ENCODE data around the gene LRCH1. TPM values are rescaled to one million over a fixed set of nuclear protein-coding genes. Genes with fewer than 3 reads are reported as not detected.
A peak's percentile ranks its signal among the peaks of the same experiment; 100 is the strongest.

Gene LRCH1
- total RNA-seq, 3 donors from 2014 or later = 17.0 to 40.4 (median 24.6) TPM

GRCh38 chr13:46663206-46664037 is 110.5 kb downstream of the LRCH1 start:
- Histone ChIP-seq H3K4me3 (no peak overlapping the region), H3K4me1 (peaks cover 0 to 18% of the 10 kb centered on the region in 2 donors), H3K9me3 (no peaks in the 10 kb centered on the region), H3K27ac (peak overlapping the region; percentile 60 to 66), H3K27me3 (no peaks in the 10 kb centered on the region), H3K36me3 (no peaks in the 10 kb centered on the region)
- intact Hi-C loops (cut with DNase I; ENCODE audit: low total_unique reads) = no loop called here
- DNase-seq (ENCODE audit: low spot score in 2 of 2) = no peak
- TF ChIP-seq POLR2A (IDR thresholded peaks at IDR 0.05) = no peak
- TF ChIP-seq POLR2AphosphoS5 (IDR thresholded peaks at IDR 0.05) = no peak
- no peak for TF ChIP-seq CTCF (IDR thresholded peaks at IDR 0.05)

- peaks cover 0 to 18% of the 10 kb centered on the region in 2 donors for H3K4me1 ChIP-seq
- H3K27me3 ChIP-seq = no peaks in the 10 kb centered on the region
- peak overlapping the region; percentile 60 to 66 for H3K27ac ChIP-seq
- intact Hi-C loops (cut with DNase I; ENCODE audit: low total_unique reads) = no loop called here
- no peak overlapping the region for H3K4me3 ChIP-seq
- H3K9me3 ChIP-seq = no peaks in the 10 kb centered on the region
- no peaks in the 10 kb centered on the region for H3K36me3 ChIP-seq
- no peak for DNase-seq (ENCODE audit: low spot score in 2 of 2)
- TF ChIP-seq CTCF (IDR thresholded peaks at IDR 0.05) (no peak), POLR2A (IDR thresholded peaks at IDR 0.05) (no peak), POLR2AphosphoS5 (IDR thresholded peaks at IDR 0.05) (no peak)
Observed at GRCh38 chr13:46664195-46664594, 111.2 kb downstream of the LRCH1 start.

- Histone ChIP-seq H3K4me3 (no peak overlapping the region), H3K27me3 (no peaks in the 10 kb centered on the region), H3K27ac (peak overlapping the region; percentile 32 to 55), H3K9me3 (no peaks in the 10 kb centered on the region), H3K4me1 (peaks cover 0 to 18% of the 10 kb centered on the region in 2 donors), H3K36me3 (no peaks in the 10 kb centered on the region)
- no peak for DNase-seq (ENCODE audit: low spot score in 2 of 2)
- TF ChIP-seq POLR2AphosphoS5 (IDR thresholded peaks at IDR 0.05) = no peak
- no peak for TF ChIP-seq POLR2A (IDR thresholded peaks at IDR 0.05)
- no peak for TF ChIP-seq CTCF (IDR thresholded peaks at IDR 0.05)
- intact Hi-C loops (cut with DNase I; ENCODE audit: low total_unique reads) = no loop called here
Observed at GRCh38 chr13:46665248-46665632, 112.3 kb downstream of the LRCH1 start.

- Histone ChIP-seq H3K9me3 (no peaks in the 10 kb centered on the region), H3K4me3 (no peak overlapping the region), H3K27me3 (no peaks in the 10 kb centered on the region), H3K27ac (peak overlapping the region; percentile 32 to 55), H3K36me3 (no peaks in the 10 kb centered on the region), H3K4me1 (peaks cover 0 to 18% of the 10 kb centered on the region in 2 donors)
- intact Hi-C loops (cut with DNase I; ENCODE audit: low total_unique reads) = no loop called here
- DNase-seq (ENCODE audit: low spot score in 2 of 2) = no peak
- no peak for TF ChIP-seq POLR2A (IDR thresholded peaks at IDR 0.05)
- no peak for TF ChIP-seq POLR2AphosphoS5 (IDR thresholded peaks at IDR 0.05)
- no peak for TF ChIP-seq CTCF (IDR thresholded peaks at IDR 0.05)
Observed at GRCh38 chr13:46665633-46666482, 112.9 kb downstream of the LRCH1 start.
